ENCODE data around the gene DCTD. TPM values are rescaled to one million over a fixed set of nuclear protein-coding genes. Genes with fewer than 3 reads are reported as not detected.

DCTD gene
- polyA plus RNA-seq, 1 experiment = 151 TPM

- no peaks in the 10 kb centered on the region for H3K27me3 ChIP-seq (ENCODE audit: control insufficient read depth, insufficient read depth, low read length)
- ChIA-PET POLR2A (no interaction called here), CTCF (no interaction called here)
- no peak overlapping the region for H3K4me3 ChIP-seq (ENCODE audit: low read depth, low read length)
- no peaks in the 10 kb centered on the region for H3K36me3 ChIP-seq (ENCODE audit: control insufficient read depth, insufficient read depth, low read length)
- TF ChIP-seq CTCF (IDR thresholded peaks at IDR 0.05; ENCODE audit: insufficient read depth, low read depth, low read length) = no peak
- DNase-seq (ENCODE audit: low read depth) = no peak
Measured at GRCh38 chr4:182854466-182854865, 62.7 kb downstream of the DCTD start.

- Histone ChIP-seq H3K27me3 (ENCODE audit: control insufficient read depth, insufficient read depth, low read length) (no peaks in the 10 kb centered on the region), H3K4me3 (ENCODE audit: low read depth, low read length) (no peak overlapping the region), H3K36me3 (ENCODE audit: control insufficient read depth, insufficient read depth, low read length) (no peaks in the 10 kb centered on the region)
- ChIA-PET POLR2A (no interaction called here), CTCF (no interaction called here)
- TF ChIP-seq CTCF (IDR thresholded peaks at IDR 0.05; ENCODE audit: insufficient read depth, low read depth, low read length) = no peak
- DNase-seq (ENCODE audit: low read depth) = no peak
Measured at GRCh38 chr4:182853731-182854330, 63.4 kb downstream of the DCTD start.

- CTCF ChIA-PET = no interaction called here
- POLR2A ChIA-PET = no interaction called here
- Histone ChIP-seq H3K4me3 (ENCODE audit: low read depth, low read length) (no peak overlapping the region), H3K27me3 (ENCODE audit: control insufficient read depth, insufficient read depth, low read length) (peaks cover 3% of the 10 kb centered on the region; the same call in 1 of the 2 replicates), H3K36me3 (ENCODE audit: control insufficient read depth, insufficient read depth, low read length) (no peaks in the 10 kb centered on the region)
- DNase-seq (ENCODE audit: low read depth) = no peak
- TF ChIP-seq CTCF (IDR thresholded peaks at IDR 0.05; ENCODE audit: insufficient read depth, low read depth, low read length) = no peak
Measured at GRCh38 chr4:182848685-182849084, 68.5 kb downstream of the DCTD start.

- TF ChIP-seq CTCF (IDR thresholded peaks at IDR 0.05; ENCODE audit: insufficient read depth, low read depth, low read length) = no peak
- CTCF ChIA-PET = no interaction called here
- POLR2A ChIA-PET = no interaction called here
Measured at GRCh38 chr4:182847576-182848450, 69.4 kb downstream of the DCTD start.

GRCh38 chr4:182846036-182846435, 71.2 kb downstream of the DCTD start:
- DNase-seq (ENCODE audit: low read depth) = no peak
- H3K36me3 ChIP-seq (ENCODE audit: control insufficient read depth, insufficient read depth, low read length) = no peaks in the 10 kb centered on the region
- H3K4me3 ChIP-seq (ENCODE audit: low read depth, low read length) = no peak overlapping the region
- ChIA-PET POLR2A (no interaction called here), CTCF (no interaction called here)
- no peak for TF ChIP-seq CTCF (IDR thresholded peaks at IDR 0.05; ENCODE audit: insufficient read depth, low read depth, low read length)
- peaks cover 5% of the 10 kb centered on the region; the same call in 1 of the 2 replicates for H3K27me3 ChIP-seq (ENCODE audit: control insufficient read depth, insufficient read depth, low read length)

More at GRCh38 chr4:182847576-182848450, 69.4 kb downstream of the DCTD start:
- DNase-seq (ENCODE audit: low read depth) = no peak
- Histone ChIP-seq H3K27me3 (ENCODE audit: control insufficient read depth, insufficient read depth, low read length) (peaks cover 3% of the 10 kb centered on the region; the same call in 1 of the 2 replicates), H3K4me3 (ENCODE audit: low read depth, low read length) (no peak overlapping the region), H3K36me3 (ENCODE audit: control insufficient read depth, insufficient read depth, low read length) (no peaks in the 10 kb centered on the region)
